ENCODE data around the gene PPP3CB. TPM values are rescaled to one million over a fixed set of nuclear protein-coding genes. Genes with fewer than 3 reads are reported as not detected.
"Not testable (repeated sequence)": the region's sequence is repeated elsewhere in the genome, so short reads cannot be mapped to it uniquely, and the experiment has no call there.

Gene PPP3CB
- polyA plus RNA-seq, 4 donors = 60.2 to 72.0 (median 66.9) TPM

- no peak for DNase-seq (ENCODE audit: low read depth in 4 of 4, low spot score in 2 of 4)
Observed at GRCh38 chr10:73423309-73423708, 72.5 kb downstream of the PPP3CB start.

- no peak for DNase-seq (ENCODE audit: low read depth in 4 of 4, low spot score in 2 of 4)
Observed at GRCh38 chr10:73416571-73416970, 79.3 kb downstream of the PPP3CB start.

GRCh38 chr10:73414230-73414945, 81.4 kb downstream of the PPP3CB start:
- DNase-seq (ENCODE audit: low read depth in 4 of 4, low spot score in 2 of 4) = peak in 1 of 4 donors; percentile 34

GRCh38 chr10:73413528-73414229, 82.1 kb downstream of the PPP3CB start, which contains the start of gene ANXA7:
ANXA7 (minus strand) TSS chr10:73414058; CDS start chr10:73400856, 13,202 bp downstream.
- peak; percentile 59 to 90 (median 82) for DNase-seq (ENCODE audit: low read depth in 4 of 4, low spot score in 2 of 4)

GRCh38 chr10:73413108-73413527, 82.7 kb downstream of the PPP3CB start:
- peak in 1 of 4 donors; percentile 20 for DNase-seq (ENCODE audit: low read depth in 4 of 4, low spot score in 2 of 4)

- DNase-seq (ENCODE audit: low read depth in 4 of 4, low spot score in 2 of 4) = no peak
Observed at GRCh38 chr10:73410897-73411296, 84.9 kb downstream of the PPP3CB start.

- DNase-seq (ENCODE audit: low read depth in 4 of 4, low spot score in 2 of 4) = no peak
Observed at GRCh38 chr10:73408978-73409521, 86.8 kb downstream of the PPP3CB start.

GRCh38 chr10:73408061-73408460, 87.8 kb downstream of the PPP3CB start:
- no peak for DNase-seq (ENCODE audit: low read depth in 4 of 4, low spot score in 2 of 4)

- no peak for DNase-seq (ENCODE audit: low read depth in 4 of 4, low spot score in 2 of 4)
Observed at GRCh38 chr10:73407495-73407894, 88.3 kb downstream of the PPP3CB start.

- DNase-seq (ENCODE audit: low read depth in 4 of 4, low spot score in 2 of 4) = no peak
Observed at GRCh38 chr10:73406846-73407245, 89.0 kb downstream of the PPP3CB start.

GRCh38 chr10:73405556-73405955, 90.3 kb downstream of the PPP3CB start:
- DNase-seq (ENCODE audit: low read depth in 4 of 4, low spot score in 2 of 4) = no peak

GRCh38 chr10:73404690-73405089, 91.1 kb downstream of the PPP3CB start:
- no peak for DNase-seq (ENCODE audit: low read depth in 4 of 4, low spot score in 2 of 4)

- DNase-seq (ENCODE audit: low read depth in 4 of 4, low spot score in 2 of 4) = no peak
Observed at GRCh38 chr10:73401636-73402035, 94.2 kb downstream of the PPP3CB start.

- DNase-seq (ENCODE audit: low read depth in 4 of 4, low spot score in 2 of 4) = no peak
Observed at GRCh38 chr10:73399063-73399462, 96.8 kb downstream of the PPP3CB start.

- no peak for DNase-seq (ENCODE audit: low read depth in 4 of 4, low spot score in 2 of 4)
Observed at GRCh38 chr10:73398024-73398423, 97.8 kb downstream of the PPP3CB start.

GRCh38 chr10:73394325-73394724, 101.5 kb downstream of the PPP3CB start:
- not testable (repeated sequence) for DNase-seq (ENCODE audit: low read depth in 4 of 4, low spot score in 2 of 4)

- DNase-seq (ENCODE audit: low read depth in 4 of 4, low spot score in 2 of 4) = no peak
Observed at GRCh38 chr10:73388228-73388627, 107.6 kb downstream of the PPP3CB start.

GRCh38 chr10:73386583-73386982, 109.2 kb downstream of the PPP3CB start:
- DNase-seq (ENCODE audit: low read depth in 4 of 4, low spot score in 2 of 4) = no peak

All from left renal cortex interstitium (tissue), 4 donors.